Ishikawa (cell line): ENCODE data around the gene RARA.

Experiments
- CREB1 ChIP-seq: IDR thresholded peaks from 2 replicates; pipeline ENCODE4 v1.6.1; 2012; ENCODE audit warnings: low read depth
- EP300 ChIP-seq: IDR thresholded peaks from 2 replicates; pipeline ENCODE4 v1.6.1; 2012; ENCODE audit warnings: borderline replicate concordance
- FOXM1 ChIP-seq: IDR thresholded peaks from 2 replicates; pipeline ENCODE4 v1.6.1; 2012; ENCODE audit warnings: low read depth, borderline replicate concordance
- RAD21 ChIP-seq: IDR thresholded peaks from 2 replicates; pipeline ENCODE4 v1.6.1; 2012; ENCODE audit warnings: low read depth
- TAF1 ChIP-seq: IDR thresholded peaks from 2 replicates; pipeline ENCODE4 v1.6.1; 2012; ENCODE audit warnings: low read depth, mild to moderate bottlenecking
- YY1 ChIP-seq: IDR thresholded peaks from 2 replicates; pipeline ENCODE4 v1.6.1; 2012; ENCODE audit warnings: low read depth

GRCh38 chr17:40340880-40341807 is 32.2 kb downstream of the RARA start:
- TF ChIP-seq YY1 (no peak), TAF1 (no peak), RAD21 (peak; percentile 12; the same call in 1 of the 2 replicates), CREB1 (peak; percentile 85), FOXM1 (no peak), EP300 (peak; percentile 43)
